DOHH2 (cell line): ENCODE measurements around the gene MLH1.

Experiments
- H3F3A ChIP-seq: fragments of 200-600 bp; sonication (generic), shearing (Covaris generic); 2 replicates; pipeline ENCODE4 v1.6.0; 2016; ENCODE audit warnings: antibody characterized with exemption, mild to moderate bottlenecking; ENCODE audit not compliant: control insufficient read depth, insufficient read depth
- H3K27ac ChIP-seq: fragments of 200-600 bp; sonication (generic); 2 replicates; pipeline ENCODE4 v1.5.1; 2014; ENCODE audit warnings: low read depth, mild to moderate bottlenecking, low read length, moderate library complexity
- H3K27me3 ChIP-seq: fragments of 200-600 bp; sonication (generic); 2 replicates; pipeline ENCODE4 v1.6.1; 2014; ENCODE audit warnings: mild to moderate bottlenecking, low read length, mixed read lengths; ENCODE audit not compliant: control insufficient read depth
- H3K36me3 ChIP-seq: fragments of 200-600 bp; sonication (generic); 2 replicates; pipeline ENCODE4 v1.6.1; 2014; ENCODE audit warnings: mild to moderate bottlenecking, low read length, moderate library complexity, mixed read lengths; ENCODE audit not compliant: control insufficient read depth
- H3K4me1 ChIP-seq: fragments of 200-600 bp; sonication (generic); 2 replicates; pipeline ENCODE4 v1.6.1; 2014; ENCODE audit warnings: mild to moderate bottlenecking, low read length, mixed read lengths; ENCODE audit not compliant: control insufficient read depth
- H3K4me2 ChIP-seq: fragments of 200-600 bp; sonication (generic); 2 replicates; pipeline ENCODE4 v1.6.0; 2014; ENCODE audit warnings: mild to moderate bottlenecking, low read length, moderate library complexity
- H3K4me3 ChIP-seq: fragments of 200-600 bp; sonication (generic); 2 replicates; pipeline ENCODE4 v1.5.1; 2014; ENCODE audit warnings: mild to moderate bottlenecking, low read length, mixed read lengths
- H3K79me2 ChIP-seq: fragments of 200-600 bp; sonication (generic); 2 replicates; pipeline ENCODE4 v1.6.1; 2014; ENCODE audit warnings: mild to moderate bottlenecking, low read length, mixed read lengths; ENCODE audit not compliant: control insufficient read depth
- H3K9me2 ChIP-seq: fragments of 200-600 bp; sonication (generic); replicated peaks from 2 replicates; pipeline ENCODE4 v1.6.1; 2014; ENCODE audit warnings: mild to moderate bottlenecking, low read length, mixed read lengths; ENCODE audit not compliant: control insufficient read depth
- H3K9me3 ChIP-seq: fragments of 200-600 bp; sonication (generic); 2 replicates; pipeline ENCODE4 v1.6.1; 2014; ENCODE audit warnings: antibody characterized with exemption, low read length, mixed read lengths; ENCODE audit not compliant: control insufficient read depth, insufficient read depth
- H4K20me1 ChIP-seq: fragments of 200-600 bp; sonication (generic); 2 replicates; pipeline ENCODE4 v1.6.0; 2014; ENCODE audit warnings: low read depth, mild to moderate bottlenecking, antibody characterized with exemption, low read length, moderate library complexity; ENCODE audit not compliant: control insufficient read depth, insufficient read depth
- EZH2phosphoT487 ChIP-seq: fragments of 200-600 bp; sonication (generic); IDR thresholded peaks from 2 replicates; pipeline ENCODE4 v1.6.1; 2017; ENCODE audit warnings: borderline replicate concordance, mild to moderate bottlenecking, antibody characterized with exemption, low read length, moderate library complexity, mixed read lengths
- TF ChIP-seq, protein P1 (sequence below): fragments of 200-600 bp; sonication (generic); IDR thresholded peaks from one replicate; pipeline ENCODE4 v1.5.1; 2014; ENCODE audit warnings: antibody characterized with exemption, mild to moderate bottlenecking, low read depth, low read length; ENCODE audit not compliant: poor library complexity, severe bottlenecking

MLH1 gene

GRCh38 chr3:37024820-37025405 lies 31.6 kb downstream of the MLH1 start:
- Histone ChIP-seq H3K27me3 (no peaks in the 10 kb centered on the region), H3F3A (no peaks in the 10 kb centered on the region), H4K20me1 (no peaks in the 10 kb centered on the region), H3K9me2 (no peaks in the 10 kb centered on the region), H3K36me3 (peaks cover 95% of the 10 kb centered on the region), H3K79me2 (peaks cover 3% of the 10 kb centered on the region; the same call in 1 of the 2 replicates), H3K4me1 (peaks cover 10% of the 10 kb centered on the region), H3K4me3 (no peak overlapping the region), H3K27ac (no peak overlapping the region), H3K4me2 (no peak overlapping the region), H3K9me3 (no peaks in the 10 kb centered on the region)
- TF ChIP-seq, protein P1, sequence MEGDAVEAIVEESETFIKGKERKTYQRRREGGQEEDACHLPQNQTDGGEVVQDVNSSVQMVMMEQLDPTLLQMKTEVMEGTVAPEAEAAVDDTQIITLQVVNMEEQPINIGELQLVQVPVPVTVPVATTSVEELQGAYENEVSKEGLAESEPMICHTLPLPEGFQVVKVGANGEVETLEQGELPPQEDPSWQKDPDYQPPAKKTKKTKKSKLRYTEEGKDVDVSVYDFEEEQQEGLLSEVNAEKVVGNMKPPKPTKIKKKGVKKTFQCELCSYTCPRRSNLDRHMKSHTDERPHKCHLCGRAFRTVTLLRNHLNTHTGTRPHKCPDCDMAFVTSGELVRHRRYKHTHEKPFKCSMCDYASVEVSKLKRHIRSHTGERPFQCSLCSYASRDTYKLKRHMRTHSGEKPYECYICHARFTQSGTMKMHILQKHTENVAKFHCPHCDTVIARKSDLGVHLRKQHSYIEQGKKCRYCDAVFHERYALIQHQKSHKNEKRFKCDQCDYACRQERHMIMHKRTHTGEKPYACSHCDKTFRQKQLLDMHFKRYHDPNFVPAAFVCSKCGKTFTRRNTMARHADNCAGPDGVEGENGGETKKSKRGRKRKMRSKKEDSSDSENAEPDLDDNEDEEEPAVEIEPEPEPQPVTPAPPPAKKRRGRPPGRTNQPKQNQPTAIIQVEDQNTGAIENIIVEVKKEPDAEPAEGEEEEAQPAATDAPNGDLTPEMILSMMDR: no peak
- no peak for TF ChIP-seq EZH2phosphoT487

GRCh38 chr3:37025561-37026335 lies 32.4 kb downstream of the MLH1 start:
- no peak for TF ChIP-seq EZH2phosphoT487
- TF ChIP-seq, protein P1: no peak
- no peaks in the 10 kb centered on the region for H4K20me1 ChIP-seq
- H3K4me3 ChIP-seq: no peak overlapping the region
- no peaks in the 10 kb centered on the region for H3K27me3 ChIP-seq
- peaks cover 3% of the 10 kb centered on the region; the same call in 1 of the 2 replicates for H3K79me2 ChIP-seq
- no peaks in the 10 kb centered on the region for H3F3A ChIP-seq
- peaks cover 10% of the 10 kb centered on the region for H3K4me1 ChIP-seq
- H3K9me2 ChIP-seq: no peaks in the 10 kb centered on the region
- no peak overlapping the region for H3K27ac ChIP-seq
- no peak overlapping the region for H3K4me2 ChIP-seq
- H3K36me3 ChIP-seq: peaks cover 94% of the 10 kb centered on the region
- H3K9me3 ChIP-seq: no peaks in the 10 kb centered on the region

DNA sequence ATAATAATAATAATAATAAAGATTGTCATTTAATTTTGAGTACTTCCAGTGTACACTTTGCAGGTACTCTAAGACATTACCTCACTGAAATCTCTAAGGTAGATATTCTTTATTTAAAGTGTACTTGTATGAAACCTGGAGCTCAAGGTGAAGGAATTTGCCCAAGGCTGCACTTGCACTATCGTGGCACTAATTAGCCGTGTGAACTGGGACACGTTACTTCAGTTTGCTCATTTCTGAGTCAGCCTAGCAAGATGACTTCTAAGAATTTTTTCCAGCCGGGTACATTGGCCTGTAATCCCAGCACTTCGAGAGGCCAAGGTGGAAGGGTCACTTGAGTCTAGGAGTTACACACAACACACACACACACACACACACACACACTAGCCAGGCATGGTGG lies 33.5 kb downstream of the MLH1 start:
- Histone ChIP-seq H3K9me2 (no peaks in the 10 kb centered on the region), H3K27me3 (no peaks in the 10 kb centered on the region), H3K27ac (no peak overlapping the region), H3F3A (no peaks in the 10 kb centered on the region), H3K4me1 (peaks cover 10% of the 10 kb centered on the region), H4K20me1 (no peaks in the 10 kb centered on the region), H3K4me3 (no peak overlapping the region), H3K36me3 (peaks cover 94% of the 10 kb centered on the region), H3K79me2 (peaks cover 6% of the 10 kb centered on the region; the same call in 1 of the 2 replicates), H3K9me3 (no peaks in the 10 kb centered on the region), H3K4me2 (no peak overlapping the region)
- TF ChIP-seq, protein P1: no peak
- no peak for TF ChIP-seq EZH2phosphoT487
